Activated T-helper 2 cell treated with anti-CD3 and anti-CD28 coated beads, Interferon-gamma antibody, Interleukin-2, Interleukin-4, amounts not matched to agents 10 μg/mL and 5 μg/mL and 100 μg/mL, durations not matched to agents 14 hours and 24 hours and 36 hours (primary cell): Measurements from ENCODE around the gene HMHB1. TPM values are rescaled to one million over a fixed set of nuclear protein-coding genes. Genes with fewer than 3 reads are reported as not detected.

Experiments
- DNase-seq: peaks from one replicate; pipeline ENCODE4 v3.0.0; 2021; ENCODE audit warnings: low spot score
- H3K27ac Mint-ChIP-seq: one replicate; pipeline ENCODE4 v1.8.0; 2021; ENCODE audit warnings: mixed read lengths
- H3K27me3 Mint-ChIP-seq: one replicate; pipeline ENCODE4 v1.8.0; 2021; ENCODE audit warnings: low read depth, mixed read lengths
- H3K36me3 Mint-ChIP-seq: one replicate; pipeline ENCODE4 v1.8.0; 2021; ENCODE audit warnings: low read depth, mixed read lengths
- H3K4me1 Mint-ChIP-seq: one replicate; pipeline ENCODE4 v1.8.0; 2021; ENCODE audit warnings: low read depth, mixed read lengths
- H3K4me3 Mint-ChIP-seq: one replicate; pipeline ENCODE4 v1.8.0; 2021; ENCODE audit warnings: low read depth, mild to moderate bottlenecking, moderate library complexity, mixed read lengths
- H3K9me3 Mint-ChIP-seq: one replicate; pipeline ENCODE4 v1.8.0; 2021; ENCODE audit warnings: mixed read lengths
- intact Hi-C: fragments of 100-400 bp; cut with micrococcal nuclease; formaldehyde crosslinking; loops from one replicate; pipeline ENCODE4 v1.15.1; 2023
- total RNA-seq: library from RNA; stranded (reverse); gene quantifications from 2 replicates; pipeline ENCODE4 v1.2.3, GENCODE V29; 2022

HMHB1 gene
- not detected in 2 replicates for total RNA-seq

DNA sequence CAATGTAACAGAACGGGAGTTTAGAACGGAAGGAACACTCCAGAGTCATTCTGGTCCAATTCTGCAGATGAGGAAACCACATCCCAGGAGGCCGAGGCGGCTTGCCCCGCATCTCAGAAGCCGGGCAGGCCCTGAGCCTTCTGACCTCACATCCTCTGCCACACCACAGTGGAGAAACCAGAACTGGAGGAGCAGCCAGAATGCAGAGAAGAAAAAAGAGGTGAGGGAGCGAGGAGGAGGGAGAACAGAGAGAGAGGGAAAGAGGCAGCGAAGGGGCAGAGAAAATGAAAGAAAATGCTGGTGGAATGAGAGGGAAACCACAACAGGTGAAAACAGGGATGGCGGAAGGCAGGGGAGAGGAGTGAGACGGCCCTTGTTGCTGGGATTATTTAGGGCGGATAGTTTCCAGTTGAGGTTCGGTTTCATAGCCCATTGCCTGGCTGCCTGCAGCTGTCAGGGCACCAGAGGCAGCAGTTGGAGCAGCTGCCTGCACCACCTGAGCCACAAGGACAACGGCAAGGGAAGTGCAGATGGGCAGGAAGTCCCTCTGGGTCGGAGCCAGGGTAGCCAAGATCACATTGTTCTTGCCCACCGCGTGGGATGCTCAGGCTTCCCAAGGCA lies at the start of gene HMHB1:
Gene HMHB1 (plus strand): TSS at position 77 of the 621 bp plus-strand sequence.
- DNase-seq, result no peak
- Mint-ChIP-seq H3K9me3 (peaks cover 5% of the 10 kb centered on the region), H3K27ac (peak within 1 kb of the TSS; percentile 72), H3K36me3 (no peaks in the 10 kb centered on the region), H3K27me3 (peaks cover 2% of the 10 kb centered on the region), H3K4me3 (peak within 1 kb of the TSS; percentile 75), H3K4me1 (peaks cover 21% of the 10 kb centered on the region)
- intact Hi-C loops, result loop anchor here (5.0 kb wide), 1 partner anchor 360 kb away; no protein-coding TSS in a partner anchor

- Mint-ChIP-seq H3K27me3 (peaks cover 14% of the 10 kb centered on the region), H3K36me3 (no peaks in the 10 kb centered on the region), H3K9me3 (peaks cover 14% of the 10 kb centered on the region), H3K27ac (no peak overlapping the region), H3K4me1 (peaks cover 16% of the 10 kb centered on the region), H3K4me3 (no peak overlapping the region)
- intact Hi-C loops, result no loop called here
- DNase-seq, result no peak
Observed at GRCh38 chr5:143762636-143763220, 49.2 kb upstream of the HMHB1 start.

DNA sequence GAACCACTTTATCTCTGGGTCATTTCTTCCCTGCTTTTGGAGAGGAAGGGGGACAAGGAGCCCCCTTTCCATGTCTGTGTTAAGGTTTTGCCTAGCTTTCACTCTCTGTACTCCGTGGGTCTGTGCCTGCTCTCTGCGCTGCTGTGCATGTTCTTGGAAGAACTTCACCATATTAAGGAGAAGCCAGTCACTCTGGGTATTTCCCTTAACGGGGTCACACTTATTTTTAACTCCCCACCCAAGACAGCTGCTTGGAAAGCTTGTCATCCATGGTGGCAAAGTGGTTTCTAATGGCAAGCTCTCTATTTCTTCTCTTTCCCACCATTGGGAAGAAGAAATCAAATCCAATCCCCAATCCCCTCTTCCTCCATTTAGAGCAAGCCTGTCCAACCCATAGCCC lies 44.8 kb upstream of the HMHB1 start:
- peaks cover 3% of the 10 kb centered on the region for H3K4me1 Mint-ChIP-seq
- no peak overlapping the region for H3K27ac Mint-ChIP-seq
- H3K4me3 Mint-ChIP-seq, result no peak overlapping the region
- peaks cover 9% of the 10 kb centered on the region for H3K9me3 Mint-ChIP-seq
- no peak for DNase-seq
- intact Hi-C loops, result no loop called here
- no peaks in the 10 kb centered on the region for H3K36me3 Mint-ChIP-seq
- H3K27me3 Mint-ChIP-seq, result peaks cover 23% of the 10 kb centered on the region

DNA sequence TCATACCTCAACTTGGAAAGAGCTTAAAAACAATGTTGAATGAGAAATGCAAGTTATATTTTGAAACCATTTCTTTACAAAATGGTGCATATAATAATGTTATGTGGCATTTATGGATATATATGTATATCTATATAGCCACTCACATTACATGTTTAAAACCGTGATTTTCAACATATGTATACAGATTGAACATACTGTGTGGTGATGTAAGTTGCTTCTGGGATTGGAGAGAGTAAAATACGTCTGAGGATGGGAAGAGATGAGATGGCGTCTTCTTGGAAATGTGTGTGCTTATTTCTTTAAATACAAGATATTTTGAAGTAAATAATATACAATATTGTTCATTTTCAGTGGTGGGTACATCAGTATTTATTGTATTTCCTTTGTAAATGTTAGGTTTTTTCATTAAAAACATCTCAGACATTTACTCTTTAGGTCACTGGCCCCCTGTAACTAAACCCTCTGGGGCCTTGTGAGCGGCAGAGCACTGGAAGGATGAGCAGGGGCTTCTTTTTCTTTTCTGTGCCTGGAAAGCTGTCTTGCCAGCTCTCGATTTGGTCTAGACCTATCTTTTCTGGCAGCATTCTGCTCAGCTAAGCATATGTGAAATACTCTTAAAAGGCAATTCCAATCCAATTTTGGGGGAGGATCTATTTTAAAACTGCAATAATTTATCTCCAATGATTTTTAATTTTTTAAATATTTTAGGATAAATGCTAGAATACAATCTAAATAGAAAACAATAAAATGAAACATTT lies 42.8 kb upstream of the HMHB1 start:
- H3K4me1 Mint-ChIP-seq, result peaks cover 3% of the 10 kb centered on the region
- no peaks in the 10 kb centered on the region for H3K9me3 Mint-ChIP-seq
- H3K27me3 Mint-ChIP-seq, result peaks cover 23% of the 10 kb centered on the region
- H3K4me3 Mint-ChIP-seq, result no peak overlapping the region
- intact Hi-C loops, result no loop called here
- no peak overlapping the region for H3K27ac Mint-ChIP-seq
- DNase-seq, result no peak
- H3K36me3 Mint-ChIP-seq, result no peaks in the 10 kb centered on the region

DNA sequence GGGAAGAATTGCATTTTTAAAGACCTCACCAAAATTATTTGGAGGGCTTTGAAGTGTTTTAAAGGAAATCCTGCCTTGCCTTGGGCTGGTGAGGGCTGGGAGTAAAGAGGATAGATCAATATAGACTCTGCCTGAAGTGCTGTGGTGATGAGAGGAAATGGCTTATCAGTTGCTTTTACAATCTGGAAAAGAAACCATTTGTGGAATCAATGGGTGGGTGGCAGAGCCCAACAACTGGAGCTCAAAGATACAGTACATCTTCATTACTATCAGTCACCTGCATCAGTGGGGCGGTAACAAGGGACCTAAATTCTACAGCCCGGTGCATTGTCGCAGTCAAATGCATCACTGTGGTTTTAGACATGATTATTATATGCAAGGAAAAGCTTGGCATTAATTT lies 41.5 kb upstream of the HMHB1 start:
- DNase-seq, result no peak
- H3K27me3 Mint-ChIP-seq, result peaks cover 16% of the 10 kb centered on the region
- H3K4me3 Mint-ChIP-seq, result no peak overlapping the region

DNA sequence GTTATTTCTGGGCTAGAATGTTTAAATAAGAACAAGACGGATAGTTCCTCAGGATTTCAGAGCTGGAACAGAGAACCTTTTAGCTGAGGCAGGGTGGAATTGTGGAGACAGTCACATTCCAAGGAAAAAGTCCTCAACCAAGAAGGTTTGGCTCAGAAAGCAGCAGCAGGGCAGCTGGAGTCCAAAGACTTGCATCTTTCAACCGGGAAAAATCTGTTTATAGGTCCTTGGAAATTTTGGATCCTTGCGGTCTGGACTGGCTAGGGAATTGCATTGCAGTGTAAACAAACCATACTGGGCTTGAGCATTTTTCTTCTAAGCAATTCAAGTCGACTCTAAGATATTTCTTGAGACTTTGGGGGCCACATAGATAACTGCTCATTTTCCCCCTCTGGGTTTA lies 40.8 kb upstream of the HMHB1 start:
- H3K4me3 Mint-ChIP-seq, result no peak overlapping the region

More for the DNA sequence above, 41.5 kb upstream of the HMHB1 start:
- Mint-ChIP-seq H3K4me1 (peaks cover 5% of the 10 kb centered on the region), H3K36me3 (no peaks in the 10 kb centered on the region), H3K9me3 (no peaks in the 10 kb centered on the region), H3K27ac (no peak overlapping the region)
- intact Hi-C loops, result no loop called here

DNA sequence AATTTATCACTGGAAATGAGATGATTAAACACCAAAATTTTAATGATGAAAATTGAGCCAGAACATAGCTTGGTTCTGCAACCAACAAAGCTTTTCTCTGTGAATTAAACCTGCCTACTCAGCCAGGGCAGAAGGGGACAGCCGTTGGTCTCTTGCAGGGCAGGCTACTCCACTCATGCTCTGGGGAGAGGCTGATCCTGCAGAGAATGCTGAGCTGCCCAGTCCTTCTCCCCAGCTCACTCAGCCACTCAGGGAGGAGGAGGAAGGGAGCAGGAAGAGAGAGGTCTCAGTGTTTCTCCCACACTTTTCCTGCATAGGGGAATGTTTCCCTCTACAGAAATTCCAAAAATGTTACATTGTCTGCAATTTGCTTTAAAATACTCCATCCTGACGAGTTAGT lies 40.4 kb upstream of the HMHB1 start:
- no peak overlapping the region for H3K4me3 Mint-ChIP-seq
- DNase-seq, result no peak
- no peaks in the 10 kb centered on the region for H3K9me3 Mint-ChIP-seq
- H3K27ac Mint-ChIP-seq, result no peak overlapping the region
- intact Hi-C loops, result no loop called here
- H3K4me1 Mint-ChIP-seq, result peaks cover 5% of the 10 kb centered on the region
- H3K36me3 Mint-ChIP-seq, result no peaks in the 10 kb centered on the region
- H3K27me3 Mint-ChIP-seq, result peaks cover 12% of the 10 kb centered on the region

More for the DNA sequence above, 40.8 kb upstream of the HMHB1 start:
- Mint-ChIP-seq H3K27ac (no peak overlapping the region), H3K9me3 (no peaks in the 10 kb centered on the region), H3K36me3 (no peaks in the 10 kb centered on the region), H3K4me1 (peaks cover 5% of the 10 kb centered on the region), H3K27me3 (peaks cover 15% of the 10 kb centered on the region)
- intact Hi-C loops, result no loop called here
- no peak for DNase-seq

- no peak overlapping the region for H3K27ac Mint-ChIP-seq
- intact Hi-C loops, result no loop called here
- no peak overlapping the region for H3K4me3 Mint-ChIP-seq
- H3K36me3 Mint-ChIP-seq, result no peaks in the 10 kb centered on the region
- peaks cover 12% of the 10 kb centered on the region for H3K27me3 Mint-ChIP-seq
- peaks cover 5% of the 10 kb centered on the region for H3K4me1 Mint-ChIP-seq
- no peak for DNase-seq
- H3K9me3 Mint-ChIP-seq, result no peaks in the 10 kb centered on the region
Observed at GRCh38 chr5:143772621-143773020, 39.3 kb upstream of the HMHB1 start.

DNA sequence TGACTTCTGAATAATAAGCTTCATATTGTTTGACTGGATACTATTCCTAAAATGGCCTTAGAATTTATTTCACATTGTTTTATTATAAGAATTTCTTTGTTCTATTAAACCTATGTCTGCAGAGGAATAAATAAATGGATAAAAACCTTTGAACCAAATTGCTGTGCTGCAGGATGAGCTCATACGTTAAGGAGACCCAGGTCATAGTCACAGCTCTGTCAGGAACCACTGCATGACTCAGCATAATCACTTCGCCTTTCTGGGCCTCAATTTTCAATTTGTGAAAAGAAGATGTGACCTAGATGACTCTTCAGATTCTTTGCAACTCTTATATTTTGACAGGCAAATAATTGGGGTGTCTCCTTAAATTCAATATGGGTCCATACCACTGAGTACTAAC lies 36.7 kb upstream of the HMHB1 start:
- peaks cover 4% of the 10 kb centered on the region for H3K9me3 Mint-ChIP-seq
- DNase-seq, result no peak
- H3K4me1 Mint-ChIP-seq, result peaks cover 5% of the 10 kb centered on the region
- no peak overlapping the region for H3K4me3 Mint-ChIP-seq
- peaks cover 1% of the 10 kb centered on the region for H3K27me3 Mint-ChIP-seq
- no peaks in the 10 kb centered on the region for H3K36me3 Mint-ChIP-seq
- intact Hi-C loops, result no loop called here
- H3K27ac Mint-ChIP-seq, result no peak overlapping the region

- no peaks in the 10 kb centered on the region for H3K36me3 Mint-ChIP-seq
- H3K4me1 Mint-ChIP-seq, result peaks cover 4% of the 10 kb centered on the region
- H3K27ac Mint-ChIP-seq, result no peak overlapping the region
- H3K27me3 Mint-ChIP-seq, result no peaks in the 10 kb centered on the region
- H3K9me3 Mint-ChIP-seq, result peaks cover 4% of the 10 kb centered on the region
- no peak for DNase-seq
- no peak overlapping the region for H3K4me3 Mint-ChIP-seq
- intact Hi-C loops, result no loop called here
Observed at GRCh38 chr5:143776951-143777350, 35.0 kb upstream of the HMHB1 start.

GRCh38 chr5:143779506-143779905 lies 32.5 kb upstream of the HMHB1 start:
- no peak overlapping the region for H3K27ac Mint-ChIP-seq
- intact Hi-C loops, result no loop called here
- H3K4me1 Mint-ChIP-seq, result peaks cover 5% of the 10 kb centered on the region
- peaks cover 11% of the 10 kb centered on the region for H3K9me3 Mint-ChIP-seq
- H3K36me3 Mint-ChIP-seq, result no peaks in the 10 kb centered on the region
- no peak overlapping the region for H3K4me3 Mint-ChIP-seq
- H3K27me3 Mint-ChIP-seq, result peaks cover 5% of the 10 kb centered on the region
- DNase-seq, result no peak

- intact Hi-C loops, result no loop called here
- no peaks in the 10 kb centered on the region for H3K36me3 Mint-ChIP-seq
- no peak overlapping the region for H3K4me3 Mint-ChIP-seq
- peaks cover 5% of the 10 kb centered on the region for H3K27me3 Mint-ChIP-seq
- H3K9me3 Mint-ChIP-seq, result peaks cover 13% of the 10 kb centered on the region
- peaks cover 3% of the 10 kb centered on the region for H3K4me1 Mint-ChIP-seq
- no peak overlapping the region for H3K27ac Mint-ChIP-seq
- DNase-seq, result no peak
Observed at GRCh38 chr5:143781993-143782520, 29.9 kb upstream of the HMHB1 start.
